GM12892 (cell line): ENCODE measurements around the gene COL23A1.
"Not testable (repeated sequence)": the region's sequence is repeated elsewhere in the genome, so short reads cannot be mapped to it uniquely, and the experiment has no call there.

ENCODE experiments used
- DNase-seq: peaks from one replicate; pipeline ENCODE4 v3.0.0; 2011; ENCODE audit not compliant: insufficient read length
- FAIRE-seq: peaks from 2 replicates; lab custom pipeline; 2011; peaks lifted over from hg19 to GRCh38; lab: Jason Lieb, UNC
- POLR2A ChIP-seq: IDR thresholded peaks from 2 replicates; pipeline ENCODE4 v1.6.1; 2011; ENCODE audit warnings: low read depth, low read length, control low read depth
- POLR2AphosphoS5 ChIP-seq: IDR thresholded peaks from 2 replicates; pipeline ENCODE4 v1.6.1; 2011; ENCODE audit warnings: low read depth, low read length, control low read depth
- TAF1 ChIP-seq: IDR thresholded peaks from 2 replicates; pipeline ENCODE4 v1.6.1; 2011; ENCODE audit warnings: low read depth, mild to moderate bottlenecking, control low read depth, low read length, borderline replicate concordance

Gene COL23A1

GRCh38 chr5:178370102-178370501 is 220.1 kb downstream of the COL23A1 start:
- TF ChIP-seq POLR2AphosphoS5 (no peak), TAF1 (no peak), POLR2A (no peak)
- DNase-seq (no peak), FAIRE-seq (no peak)

DNA sequence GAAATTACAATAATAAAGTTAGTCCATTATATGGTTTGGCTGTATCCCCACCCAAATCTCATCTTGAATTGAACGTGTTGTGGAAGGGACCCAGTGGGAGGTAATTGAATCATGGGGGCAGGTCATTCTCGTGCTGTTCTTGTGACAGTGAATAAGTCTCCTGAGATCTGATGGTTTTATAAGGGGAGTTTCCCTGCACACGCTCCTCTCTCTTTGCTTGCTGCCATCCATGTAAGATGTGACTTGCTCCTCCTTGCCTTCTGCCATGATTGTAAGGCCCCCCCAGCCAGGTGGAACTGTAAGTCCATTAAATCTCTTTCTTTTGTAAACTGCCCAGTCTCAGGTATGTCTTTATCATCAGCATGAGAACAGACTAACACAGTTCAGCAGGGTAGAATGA is 220.7 kb downstream of the COL23A1 start:
- FAIRE-seq, DNase-seq: not testable (repeated sequence)

DNA sequence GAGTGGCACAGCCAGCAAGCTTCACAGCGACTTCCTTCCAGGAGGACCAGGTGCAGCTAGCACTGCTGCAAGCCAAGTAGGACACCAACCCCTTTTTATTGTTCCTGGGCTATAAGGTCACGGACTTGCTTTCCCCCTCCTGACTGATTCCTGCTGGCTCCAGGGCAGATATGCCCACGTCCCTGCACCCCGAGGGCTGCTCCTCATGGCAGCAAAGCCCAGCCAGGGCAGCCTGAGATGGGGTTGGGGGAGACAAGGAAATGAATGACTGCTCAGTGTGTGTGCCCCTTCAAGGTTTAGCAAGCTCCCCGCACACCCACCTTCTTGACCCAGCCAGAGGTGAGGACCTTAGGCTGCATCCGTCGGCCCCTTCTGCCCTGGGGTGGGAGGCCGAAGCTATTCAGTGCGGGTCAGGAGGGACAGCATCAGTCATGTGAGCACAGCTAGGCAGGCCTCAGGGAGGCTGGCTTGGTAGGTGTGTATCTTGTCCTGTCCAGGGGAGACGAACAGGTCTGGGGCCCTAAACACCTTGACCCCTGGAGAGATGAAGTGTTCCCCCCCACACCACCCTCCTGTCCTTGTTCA is 221.4 kb downstream of the COL23A1 start:
- no peak for FAIRE-seq
- no peak for DNase-seq
- no peak for TF ChIP-seq POLR2AphosphoS5

- TF ChIP-seq TAF1 (no peak), POLR2AphosphoS5 (no peak), POLR2A (no peak)
- DNase-seq (no peak), FAIRE-seq (no peak)
Observed at GRCh38 chr5:178368274-178368673, 221.9 kb downstream of the COL23A1 start.

GRCh38 chr5:178367736-178368120 is 222.5 kb downstream of the COL23A1 start:
- FAIRE-seq = no peak
- no peak for DNase-seq
- TF ChIP-seq POLR2A (no peak), TAF1 (no peak), POLR2AphosphoS5 (no peak)

GRCh38 chr5:178366998-178367735 is 223.0 kb downstream of the COL23A1 start:
- no peak for TF ChIP-seq POLR2A
- TF ChIP-seq POLR2AphosphoS5 = no peak
- no peak for TF ChIP-seq TAF1
- FAIRE-seq = no peak
- no peak for DNase-seq

GRCh38 chr5:178365501-178366440 is 224.4 kb downstream of the COL23A1 start:
- DNase-seq = no peak
- no peak for FAIRE-seq
- no peak for TF ChIP-seq POLR2AphosphoS5
- no peak for TF ChIP-seq POLR2A
- TF ChIP-seq TAF1 = no peak

GRCh38 chr5:178364326-178364675 is 225.9 kb downstream of the COL23A1 start:
- FAIRE-seq (no peak), DNase-seq (no peak)
- no peak for TF ChIP-seq POLR2A
- TF ChIP-seq POLR2AphosphoS5 = no peak
- TF ChIP-seq TAF1 = no peak

GRCh38 chr5:178363501-178364325 is 226.5 kb downstream of the COL23A1 start:
- FAIRE-seq (no peak), DNase-seq (no peak)
- TF ChIP-seq TAF1 (no peak), POLR2AphosphoS5 (no peak), POLR2A (no peak)

- FAIRE-seq = no peak
- no peak for TF ChIP-seq POLR2AphosphoS5
- TF ChIP-seq POLR2A = no peak
- TF ChIP-seq TAF1 = no peak
- DNase-seq = no peak
Observed at GRCh38 chr5:178361657-178362445, 228.3 kb downstream of the COL23A1 start.

GRCh38 chr5:178360926-178361235 is 229.3 kb downstream of the COL23A1 start:
- TF ChIP-seq POLR2A (no peak), TAF1 (no peak), POLR2AphosphoS5 (no peak)
- DNase-seq (no peak), FAIRE-seq (no peak)
